Peyer's patch (tissue), 4 donors: ENCODE results near the gene PATJ. TPM values are rescaled to one million over a fixed set of nuclear protein-coding genes. Genes with fewer than 3 reads are reported as not detected.

Experiments
- DNase-seq, 3 donors: peaks; one replicate each; pipeline ENCODE4 v3.0.0-alpha.2; 2017 to 2019
- H3K27ac ChIP-seq, 4 donors: fragments of 200-600 bp; sonication (generic); one replicate each; pipeline ENCODE4 v1.5.1; 2016 to 2019
- H3K27me3 ChIP-seq, 2 donors: fragments of 200-600 bp; sonication (generic); one replicate each; pipeline ENCODE4 v1.5.1; 2019
- H3K36me3 ChIP-seq, 3 donors: fragments of 200-600 bp; sonication (generic); one replicate each; pipeline ENCODE4 v1.5.1; 2016 to 2019
- H3K4me1 ChIP-seq, 4 donors: fragments of 200-600 bp; sonication (generic); one replicate each; pipeline ENCODE4 v1.5.1; 2016 to 2019
- H3K4me3 ChIP-seq, 4 donors: fragments of 200-600 bp; sonication (generic); 1 replicate in 3 of 4; 2 replicates in 1 of 4; pipeline ENCODE4 v1.5.1; 2016 to 2019; ENCODE audit warnings: mild to moderate bottlenecking in 1 of 4
- H3K9me3 ChIP-seq, 4 donors: fragments of 200-600 bp; sonication (generic); one replicate each; pipeline ENCODE4 v1.5.1; 2016 to 2019; ENCODE audit warnings: mild to moderate bottlenecking in 1 of 4
- CTCF ChIP-seq, 6 experiments: fragments of 450-650 bp in 4 of 6; fragments of 200-600 bp in 2 of 6; sonication (generic) in 1 of 6; IDR thresholded peaks; one replicate each; pipeline ENCODE4 v1.5.1; 2017 to 2019; ENCODE audit warnings: antibody characterized with exemption in 6 of 6, mild to moderate bottlenecking in 3 of 6, moderate library complexity in 1 of 6
- POLR2A ChIP-seq, 2 donors: fragments of 450-650 bp; IDR thresholded peaks; one replicate each; pipeline ENCODE4 v1.5.1; 2017; ENCODE audit warnings: antibody characterized with exemption in 2 of 2, mild to moderate bottlenecking in 2 of 2, moderate library complexity in 2 of 2
- total RNA-seq, 4 donors: library from RNA; depleted of rRNA; stranded (reverse); fragments of >200 nt; gene quantifications; one replicate each; pipeline ENCODE4 v1.1.0, GENCODE V29; 2016

Gene PATJ
- total RNA-seq, 4 donors from 2014 or later: 142 to 153 (median 153) TPM

DNA sequence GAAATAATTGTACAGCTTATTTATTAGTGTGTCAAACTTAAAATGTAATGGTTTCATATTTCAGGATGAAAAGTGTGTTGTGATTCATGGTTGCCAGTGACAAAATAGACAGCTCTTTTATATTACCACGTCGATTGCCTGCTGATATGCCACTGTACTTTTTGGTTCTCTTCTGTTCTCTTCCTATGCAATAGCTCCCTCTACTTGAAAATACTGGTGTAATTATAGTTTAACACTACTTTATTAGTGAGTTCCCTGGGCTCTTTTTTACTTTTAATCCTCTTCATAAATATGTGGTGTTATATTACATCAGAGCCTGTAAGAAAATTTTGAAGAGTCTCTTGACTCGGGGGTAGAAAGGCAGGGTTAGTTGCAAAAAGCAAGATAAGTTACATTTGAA, 111.3 kb downstream of the PATJ start:
- H3K4me3 ChIP-seq: no peak overlapping the region
- no peaks in the 10 kb centered on the region for H3K9me3 ChIP-seq
- no peaks in the 10 kb centered on the region for H3K4me1 ChIP-seq
- no peak for TF ChIP-seq CTCF (IDR thresholded peaks at IDR 0.05)
- no peak for TF ChIP-seq POLR2A (IDR thresholded peaks at IDR 0.05)
- H3K36me3 ChIP-seq: peaks cover 0 to 27% (median 0%) of the 10 kb centered on the region in 3 donors
- DNase-seq: no peak
- H3K27ac ChIP-seq: no peak overlapping the region
- no peaks in the 10 kb centered on the region for H3K27me3 ChIP-seq

DNA sequence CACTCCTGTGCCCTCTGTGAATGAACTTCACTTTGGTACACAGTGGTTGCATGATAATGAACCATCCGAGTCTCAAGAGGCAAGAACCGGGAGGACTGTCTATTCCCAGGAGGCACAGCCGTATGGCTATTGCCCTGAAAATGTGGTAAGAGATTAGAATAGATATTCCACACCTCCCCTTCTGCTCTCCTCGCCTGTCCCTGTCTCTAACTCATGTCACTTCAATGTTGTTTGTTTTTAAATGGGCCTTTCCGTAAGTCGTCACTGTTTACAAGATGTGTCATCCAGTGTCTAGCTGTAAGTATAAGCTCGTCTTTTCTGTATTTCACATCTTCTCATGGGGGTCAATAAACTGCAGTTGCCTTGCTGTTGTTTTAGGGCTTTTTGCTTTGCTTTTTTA, 122.2 kb downstream of the PATJ start:
- no peak overlapping the region for H3K4me3 ChIP-seq
- no peak overlapping the region for H3K27ac ChIP-seq
- no peak for DNase-seq
- peaks cover 0 to under 1% (median 0%) of the 10 kb centered on the region in 4 donors for H3K9me3 ChIP-seq
- H3K36me3 ChIP-seq: peaks cover 0 to 43% (median 0%) of the 10 kb centered on the region in 3 donors
- H3K4me1 ChIP-seq: no peaks in the 10 kb centered on the region
- no peaks in the 10 kb centered on the region for H3K27me3 ChIP-seq
- TF ChIP-seq POLR2A (IDR thresholded peaks at IDR 0.05): no peak
- no peak for TF ChIP-seq CTCF (IDR thresholded peaks at IDR 0.05)

- H3K27me3 ChIP-seq: no peaks in the 10 kb centered on the region
- peaks cover 0 to 5% (median 0%) of the 10 kb centered on the region in 4 donors for H3K9me3 ChIP-seq
- no peak overlapping the region for H3K27ac ChIP-seq
- no peak overlapping the region for H3K4me3 ChIP-seq
- DNase-seq: no peak
- TF ChIP-seq CTCF (IDR thresholded peaks at IDR 0.05) (no peak), POLR2A (IDR thresholded peaks at IDR 0.05) (no peak)
- H3K36me3 ChIP-seq: peaks cover 0 to 39% (median 0%) of the 10 kb centered on the region in 3 donors
- H3K4me1 ChIP-seq: no peaks in the 10 kb centered on the region
Observed at GRCh38 chr1:61865646-61866220, 123.5 kb downstream of the PATJ start.

- H3K9me3 ChIP-seq: peaks cover 0 to 5% (median 0%) of the 10 kb centered on the region in 4 donors
- no peak overlapping the region for H3K4me3 ChIP-seq
- DNase-seq: no peak
- no peaks in the 10 kb centered on the region for H3K4me1 ChIP-seq
- no peaks in the 10 kb centered on the region for H3K27me3 ChIP-seq
- H3K36me3 ChIP-seq: peaks cover 0 to 19% (median 0%) of the 10 kb centered on the region in 3 donors
- TF ChIP-seq CTCF (IDR thresholded peaks at IDR 0.05) (no peak), POLR2A (IDR thresholded peaks at IDR 0.05) (no peak)
- no peak overlapping the region for H3K27ac ChIP-seq
Observed at GRCh38 chr1:61869691-61870109, 127.4 kb downstream of the PATJ start.

- H3K4me3 ChIP-seq: no peak overlapping the region
- no peak for TF ChIP-seq POLR2A (IDR thresholded peaks at IDR 0.05)
- TF ChIP-seq CTCF (IDR thresholded peaks at IDR 0.05): no peak
- no peak overlapping the region for H3K27ac ChIP-seq
- H3K4me1 ChIP-seq: no peaks in the 10 kb centered on the region
- DNase-seq: no peak
- peaks cover 0 to 41% (median 0%) of the 10 kb centered on the region in 3 donors for H3K36me3 ChIP-seq
- peaks cover 0 to 5% (median 0%) of the 10 kb centered on the region in 4 donors for H3K9me3 ChIP-seq
- no peaks in the 10 kb centered on the region for H3K27me3 ChIP-seq
Observed at GRCh38 chr1:61872206-61872605, 129.9 kb downstream of the PATJ start.
